Gastrocnemius medialis (tissue), 4 donors: ENCODE results near the gene C3AR1. TPM values are rescaled to one million over a fixed set of nuclear protein-coding genes. Genes with fewer than 3 reads are reported as not detected.

Experiments
- ATAC-seq, 2 donors: fragments of 150-250 bp; one replicate each; pipeline ENCODE4 v1.9.1; 2016
- DNase-seq, 2 donors: peaks; one replicate each; pipeline ENCODE4 v3.0.0-alpha.2; 2019
- H3K27ac ChIP-seq, 4 donors: fragments of 200-600 bp; sonication (generic); 1 replicate in 1 of 4; 2 replicates in 3 of 4; pipeline ENCODE4 v1.5.1; 2016 to 2018; ENCODE audit warnings: mild to moderate bottlenecking in 2 of 4, moderate library complexity in 1 of 4
- H3K27me3 ChIP-seq, 3 donors: fragments of 200-600 bp; sonication (generic) in 2 of 3; 1 replicate in 1 of 3; 2 replicates in 2 of 3; pipeline versions ENCODE4 v1.5.1 to v1.6.0; 2016 to 2019; ENCODE audit warnings: mild to moderate bottlenecking in 1 of 3, moderate library complexity in 1 of 3
- H3K36me3 ChIP-seq, 2 donors: fragments of 200-600 bp; sonication (generic) in 1 of 2; one replicate each; pipeline ENCODE4 v1.5.1; 2017 to 2018
- H3K4me1 ChIP-seq, 2 donors: fragments of 200-600 bp; sonication (generic) in 1 of 2; one replicate each; pipeline ENCODE4 v1.5.1; 2016 to 2017; ENCODE audit warnings: mild to moderate bottlenecking in 2 of 2
- H3K4me3 ChIP-seq, 4 donors: fragments of 200-600 bp; sonication (generic) in 3 of 4; 1 replicate in 1 of 4; 2 replicates in 3 of 4; pipeline ENCODE4 v1.5.1; 2016 to 2019; ENCODE audit warnings: mild to moderate bottlenecking in 2 of 4
- H3K9me3 ChIP-seq, 3 donors: fragments of 200-600 bp; sonication (generic) in 2 of 3; 1 replicate in 1 of 3; 2 replicates in 2 of 3; pipeline ENCODE4 v1.5.1; 2016 to 2019
- CTCF ChIP-seq, 5 experiments: fragments of 450-650 bp in 3 of 5; fragments of 200-600 bp in 2 of 5; sonication (generic) in 2 of 5; IDR thresholded peaks in 4 of 5; conservative IDR thresholded peaks in 1 of 5; 1 replicate in 4 of 5; 2 replicates in 1 of 5; pipeline ENCODE4 v1.5.1; 2016 to 2019; ENCODE audit warnings: antibody characterized with exemption in 5 of 5, mild to moderate bottlenecking in 3 of 5, moderate library complexity in 3 of 5
- POLR2A ChIP-seq, 2 donors: fragments of 450-650 bp; IDR thresholded peaks; one replicate each; pipeline ENCODE4 v1.6.1; 2017; ENCODE audit warnings: antibody characterized with exemption in 2 of 2, mild to moderate bottlenecking in 2 of 2, moderate library complexity in 2 of 2
- in situ Hi-C, 4 donors: fragments of 200-750 bp; cut with MboI; loops; one replicate each; pipeline versions ENCODE4 v1.15.0 to v1.8.0; 2017; ENCODE audit warnings: low sequenced_read_pairs in 4 of 4
- intact Hi-C: fragments of 100-400 bp; cut with DNase I; formaldehyde crosslinking; loops from one replicate; pipeline ENCODE4 v1.15.1; 2023; ENCODE audit warnings: low total_unique reads
- total RNA-seq, 4 donors: library from RNA; depleted of rRNA; stranded (reverse); fragments of >200 nt; gene quantifications; one replicate each; pipeline versions ENCODE4 v1.1.0 to v1.2.3, GENCODE V29; 2016

C3AR1 gene
- total RNA-seq, 4 donors from 2014 or later: 0.95 to 4.7 (median 2.4) TPM

- intact Hi-C loops: no loop called here
- H3K27ac ChIP-seq: no peak overlapping the region
- ATAC-seq: no peak
These were observed 11.3 kb downstream of the C3AR1 start for GRCh38 chr12:8054816-8055215.

GRCh38 chr12:8052679-8053078, 13.5 kb downstream of the C3AR1 start:
- H3K4me3 ChIP-seq: no peak overlapping the region
- TF ChIP-seq POLR2A (IDR thresholded peaks at IDR 0.05) (no peak), CTCF (IDR thresholded peaks at IDR 0.05 in 4 of 5, conservative IDR thresholded peaks at IDR 0.05 in 1 of 5) (no peak)
- H3K27me3 ChIP-seq: no peaks in the 10 kb centered on the region
- intact Hi-C loops: no loop called here
- no peaks in the 10 kb centered on the region for H3K9me3 ChIP-seq
- no peak overlapping the region for H3K27ac ChIP-seq
- H3K36me3 ChIP-seq: peaks cover 0 to 75% of the 10 kb centered on the region in 2 donors
- ATAC-seq: no peak
- H3K4me1 ChIP-seq: no peaks in the 10 kb centered on the region
- no peak for DNase-seq
- in situ Hi-C loops: loop anchor here in 1 of 4 donors (25.0 kb wide), 1 partner anchor 885 kb away; the partner anchor contains the start of gene M6PR

More at GRCh38 chr12:8054816-8055215, 11.3 kb downstream of the C3AR1 start:
- no peaks in the 10 kb centered on the region for H3K27me3 ChIP-seq
- TF ChIP-seq POLR2A (IDR thresholded peaks at IDR 0.05) (no peak), CTCF (IDR thresholded peaks at IDR 0.05 in 4 of 5, conservative IDR thresholded peaks at IDR 0.05 in 1 of 5) (no peak)
- no peaks in the 10 kb centered on the region for H3K4me1 ChIP-seq
- in situ Hi-C loops: loop anchor here in 1 of 4 donors (25.0 kb wide), 1 partner anchor 882 kb away; the partner anchor contains the start of gene M6PR
- no peak for DNase-seq
- no peak overlapping the region for H3K4me3 ChIP-seq
- peaks cover 0 to 54% of the 10 kb centered on the region in 2 donors for H3K36me3 ChIP-seq
- H3K9me3 ChIP-seq: no peaks in the 10 kb centered on the region

GRCh38 chr12:8050600-8051250, 15.4 kb downstream of the C3AR1 start:
- intact Hi-C loops: no loop called here
- no peak for ATAC-seq
- H3K4me3 ChIP-seq: no peak overlapping the region
- DNase-seq: no peak
- TF ChIP-seq POLR2A (IDR thresholded peaks at IDR 0.05) (no peak), CTCF (IDR thresholded peaks at IDR 0.05 in 4 of 5, conservative IDR thresholded peaks at IDR 0.05 in 1 of 5) (no peak)
- no peaks in the 10 kb centered on the region for H3K27me3 ChIP-seq
- H3K36me3 ChIP-seq: peaks cover 0 to 89% of the 10 kb centered on the region in 2 donors
- peaks cover 0 to 5% of the 10 kb centered on the region in 2 donors for H3K4me1 ChIP-seq
- H3K9me3 ChIP-seq: no peaks in the 10 kb centered on the region
- in situ Hi-C loops: loop anchor here in 1 of 4 donors (25.0 kb wide), 1 partner anchor 887 kb away; the partner anchor contains the start of gene M6PR
- no peak overlapping the region for H3K27ac ChIP-seq

- in situ Hi-C loops: loop anchor here in 2 of 4 donors (25.0 kb wide), 1 partner anchor 862 kb away; the partner anchor contains the start of gene PEX5 (in 2 of the 2)
- DNase-seq (no peak), ATAC-seq (no peak)
- Histone ChIP-seq H3K9me3 (no peaks in the 10 kb centered on the region), H3K4me1 (peaks cover 0 to 7% of the 10 kb centered on the region in 2 donors), H3K27ac (no peak overlapping the region), H3K4me3 (no peak overlapping the region), H3K27me3 (no peaks in the 10 kb centered on the region), H3K36me3 (peaks cover 0 to 94% of the 10 kb centered on the region in 2 donors)
- intact Hi-C loops: no loop called here
- no peak for TF ChIP-seq CTCF (IDR thresholded peaks at IDR 0.05 in 4 of 5, conservative IDR thresholded peaks at IDR 0.05 in 1 of 5)
- no peak for TF ChIP-seq POLR2A (IDR thresholded peaks at IDR 0.05)
These were observed 17.3 kb downstream of the C3AR1 start for GRCh38 chr12:8048906-8049305.
